HG03520 (cell line): ENCODE data around the gene NEK4.

Experiments used
- ATAC-seq: cut with Tn5 transposase; IDR thresholded peaks from one replicate; pipeline ENCODE4 v1.9.1; 2021; ENCODE audit warnings: mild to moderate bottlenecking, moderate library complexity; ENCODE audit not compliant: unreplicated experiment

NEK4 gene

GRCh38 chr3:52705438-52705687 is 65.4 kb downstream of the NEK4 start:
- ATAC-seq, result no peak

- ATAC-seq, result no peak
Observed at GRCh38 chr3:52704611-52705437, 65.9 kb downstream of the NEK4 start.

- no peak for ATAC-seq
Observed at GRCh38 chr3:52703341-52703740, 67.4 kb downstream of the NEK4 start.

- no peak for ATAC-seq
Observed at GRCh38 chr3:52697632-52697965, 73.1 kb downstream of the NEK4 start.

- ATAC-seq, result no peak
Observed at GRCh38 chr3:52696830-52697631, 73.7 kb downstream of the NEK4 start.

GRCh38 chr3:52695798-52696671 is 74.7 kb downstream of the NEK4 start:
- ATAC-seq, result no peak

- ATAC-seq, result no peak
Observed at GRCh38 chr3:52694528-52695189, 76.1 kb downstream of the NEK4 start.

GRCh38 chr3:52693071-52693470 is 77.7 kb downstream of the NEK4 start:
- ATAC-seq, result no peak

- no peak for ATAC-seq
Observed at GRCh38 chr3:52690560-52690959, 80.2 kb downstream of the NEK4 start.

GRCh38 chr3:52689151-52689550 is 81.6 kb downstream of the NEK4 start:
- no peak for ATAC-seq

GRCh38 chr3:52688266-52688665 is 82.5 kb downstream of the NEK4 start:
- no peak for ATAC-seq

GRCh38 chr3:52685709-52686691 is 84.7 kb downstream of the NEK4 start, which contains the start of the genes GNL3 and PBRM1:
TSS of gene GNL3 (plus strand) at chr3:52686032. CDS start at chr3:52686093, 61 bp downstream.
TSS of gene PBRM1 (minus strand) at chr3:52685913.
- peak; percentile 67 for ATAC-seq

GRCh38 chr3:52685285-52685708 is 85.4 kb downstream of the NEK4 start:
- peak; percentile 60 for ATAC-seq

- ATAC-seq, result no peak
Observed at GRCh38 chr3:52684184-52684583, 86.6 kb downstream of the NEK4 start.

- no peak for ATAC-seq
Observed at GRCh38 chr3:52683611-52684010, 87.1 kb downstream of the NEK4 start.

- ATAC-seq, result no peak
Observed at GRCh38 chr3:52682016-52682415, 88.7 kb downstream of the NEK4 start.

GRCh38 chr3:52681596-52681995 is 89.1 kb downstream of the NEK4 start:
- ATAC-seq, result no peak

GRCh38 chr3:52679811-52680210 is 90.9 kb downstream of the NEK4 start:
- no peak for ATAC-seq

GRCh38 chr3:52679199-52679538 is 91.6 kb downstream of the NEK4 start:
- no peak for ATAC-seq
